ENCODE data around the gene TBC1D22A.

TBC1D22A gene

DNA sequence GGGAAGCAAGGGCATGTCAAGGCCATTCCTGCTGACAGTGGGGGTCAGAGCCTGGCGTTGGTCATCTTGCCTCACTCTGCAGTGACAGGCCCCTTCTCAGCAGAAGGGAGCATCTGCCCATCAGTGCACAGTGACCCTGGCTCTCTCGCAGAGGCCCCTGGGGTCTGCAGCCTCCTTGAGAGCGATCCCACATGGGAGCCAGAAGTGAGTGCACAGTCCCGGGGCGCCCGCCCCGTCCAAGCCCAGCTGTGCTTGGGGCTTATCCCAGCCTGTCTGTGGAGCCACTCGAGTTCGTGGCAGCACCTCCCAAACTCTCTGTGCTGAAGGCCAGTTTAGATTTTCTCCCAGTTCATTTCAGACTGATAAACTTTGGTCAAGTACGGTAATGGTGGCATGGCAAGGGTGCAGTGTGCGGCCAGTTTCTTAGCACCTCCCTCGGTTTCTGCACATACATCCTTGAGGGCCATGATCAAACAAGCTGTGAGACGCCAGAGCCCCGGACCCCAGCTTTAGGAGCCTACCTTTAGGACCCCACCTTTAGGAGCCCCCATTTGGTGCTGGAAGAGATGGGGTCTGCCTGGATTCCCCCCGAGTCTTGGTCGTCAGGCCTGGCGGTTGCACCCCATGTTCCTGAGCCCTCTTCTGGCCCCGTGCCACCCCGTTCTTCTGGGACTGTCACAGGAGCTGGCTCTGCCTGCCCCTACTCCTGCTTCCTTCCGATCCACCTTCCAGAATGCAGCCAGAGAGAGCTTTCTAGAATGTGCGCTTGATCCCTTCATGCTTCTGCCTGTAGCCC lies 369.4 kb downstream of the TBC1D22A start:
- no peaks in the 10 kb centered on the region for H3K27me3 ChIP-seq (ENCODE audit: low read depth, low read length)
- H3K9me3 ChIP-seq (ENCODE audit: insufficient read depth, low read length), result no peaks in the 10 kb centered on the region
- H3K36me3 ChIP-seq (replicated peaks; ENCODE audit: low read depth, low read length), result peaks cover 10% of the 10 kb centered on the region

DNA sequence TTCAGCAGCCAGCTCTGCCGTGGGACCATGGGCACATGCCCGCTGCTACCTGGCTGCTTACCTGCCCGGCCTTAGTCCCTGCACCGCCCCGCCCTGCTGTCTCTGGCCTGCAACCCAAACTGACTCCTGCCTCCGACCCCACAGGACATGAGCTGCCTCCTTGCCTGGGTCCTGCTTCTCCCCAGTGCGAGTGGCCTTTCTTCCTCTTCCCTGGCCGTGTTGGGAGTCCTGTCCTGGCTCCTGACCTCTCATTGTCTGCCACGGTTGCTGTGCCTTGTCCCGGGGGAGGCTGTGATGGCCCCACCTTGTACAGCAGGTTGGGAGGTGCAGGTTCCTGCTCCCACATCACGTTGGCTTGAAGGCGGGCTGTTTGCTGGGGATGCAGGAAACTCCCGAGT lies 370.0 kb downstream of the TBC1D22A start:
- Histone ChIP-seq H3K27ac (ENCODE audit: low read length) (no peak overlapping the region), H3K79me2 (ENCODE audit: low read length) (no peaks in the 10 kb centered on the region), H3K4me2 (ENCODE audit: low read length) (no peak overlapping the region), H2AFZ (ENCODE audit: low read depth, low read length) (no peak overlapping the region), H3K36me3 (replicated peaks; ENCODE audit: low read depth, low read length) (peaks cover 10% of the 10 kb centered on the region), H4K20me1 (ENCODE audit: insufficient read depth, low read length) (peaks cover 57% of the 10 kb centered on the region), H3K9me3 (ENCODE audit: insufficient read depth, low read length) (no peaks in the 10 kb centered on the region), H3K9ac (ENCODE audit: low read length) (no peak overlapping the region), H3K27me3 (ENCODE audit: low read depth, low read length) (no peaks in the 10 kb centered on the region), H3K4me3 (ENCODE audit: low read length) (no peak overlapping the region), H3K4me1 (ENCODE audit: low read length) (no peaks in the 10 kb centered on the region)
- TF ChIP-seq EZH2phosphoT487 (IDR thresholded peaks at IDR 0.05; ENCODE audit: low read depth), result no peak
- TF ChIP-seq, protein P1, sequence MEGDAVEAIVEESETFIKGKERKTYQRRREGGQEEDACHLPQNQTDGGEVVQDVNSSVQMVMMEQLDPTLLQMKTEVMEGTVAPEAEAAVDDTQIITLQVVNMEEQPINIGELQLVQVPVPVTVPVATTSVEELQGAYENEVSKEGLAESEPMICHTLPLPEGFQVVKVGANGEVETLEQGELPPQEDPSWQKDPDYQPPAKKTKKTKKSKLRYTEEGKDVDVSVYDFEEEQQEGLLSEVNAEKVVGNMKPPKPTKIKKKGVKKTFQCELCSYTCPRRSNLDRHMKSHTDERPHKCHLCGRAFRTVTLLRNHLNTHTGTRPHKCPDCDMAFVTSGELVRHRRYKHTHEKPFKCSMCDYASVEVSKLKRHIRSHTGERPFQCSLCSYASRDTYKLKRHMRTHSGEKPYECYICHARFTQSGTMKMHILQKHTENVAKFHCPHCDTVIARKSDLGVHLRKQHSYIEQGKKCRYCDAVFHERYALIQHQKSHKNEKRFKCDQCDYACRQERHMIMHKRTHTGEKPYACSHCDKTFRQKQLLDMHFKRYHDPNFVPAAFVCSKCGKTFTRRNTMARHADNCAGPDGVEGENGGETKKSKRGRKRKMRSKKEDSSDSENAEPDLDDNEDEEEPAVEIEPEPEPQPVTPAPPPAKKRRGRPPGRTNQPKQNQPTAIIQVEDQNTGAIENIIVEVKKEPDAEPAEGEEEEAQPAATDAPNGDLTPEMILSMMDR (IDR thresholded peaks at IDR 0.05; ENCODE audit: low read depth, low read length), result no peak

More for the DNA sequence above, 369.4 kb downstream of the TBC1D22A start:
- Histone ChIP-seq H3K27ac (ENCODE audit: low read length) (no peak overlapping the region), H3K9ac (ENCODE audit: low read length) (no peak overlapping the region), H3K4me3 (ENCODE audit: low read length) (no peak overlapping the region), H4K20me1 (ENCODE audit: insufficient read depth, low read length) (peaks cover 58% of the 10 kb centered on the region), H3K4me1 (ENCODE audit: low read length) (no peaks in the 10 kb centered on the region), H2AFZ (ENCODE audit: low read depth, low read length) (no peak overlapping the region), H3K4me2 (ENCODE audit: low read length) (no peak overlapping the region), H3K79me2 (ENCODE audit: low read length) (no peaks in the 10 kb centered on the region)
- TF ChIP-seq EZH2phosphoT487 (IDR thresholded peaks at IDR 0.05; ENCODE audit: low read depth), result no peak

DNA sequence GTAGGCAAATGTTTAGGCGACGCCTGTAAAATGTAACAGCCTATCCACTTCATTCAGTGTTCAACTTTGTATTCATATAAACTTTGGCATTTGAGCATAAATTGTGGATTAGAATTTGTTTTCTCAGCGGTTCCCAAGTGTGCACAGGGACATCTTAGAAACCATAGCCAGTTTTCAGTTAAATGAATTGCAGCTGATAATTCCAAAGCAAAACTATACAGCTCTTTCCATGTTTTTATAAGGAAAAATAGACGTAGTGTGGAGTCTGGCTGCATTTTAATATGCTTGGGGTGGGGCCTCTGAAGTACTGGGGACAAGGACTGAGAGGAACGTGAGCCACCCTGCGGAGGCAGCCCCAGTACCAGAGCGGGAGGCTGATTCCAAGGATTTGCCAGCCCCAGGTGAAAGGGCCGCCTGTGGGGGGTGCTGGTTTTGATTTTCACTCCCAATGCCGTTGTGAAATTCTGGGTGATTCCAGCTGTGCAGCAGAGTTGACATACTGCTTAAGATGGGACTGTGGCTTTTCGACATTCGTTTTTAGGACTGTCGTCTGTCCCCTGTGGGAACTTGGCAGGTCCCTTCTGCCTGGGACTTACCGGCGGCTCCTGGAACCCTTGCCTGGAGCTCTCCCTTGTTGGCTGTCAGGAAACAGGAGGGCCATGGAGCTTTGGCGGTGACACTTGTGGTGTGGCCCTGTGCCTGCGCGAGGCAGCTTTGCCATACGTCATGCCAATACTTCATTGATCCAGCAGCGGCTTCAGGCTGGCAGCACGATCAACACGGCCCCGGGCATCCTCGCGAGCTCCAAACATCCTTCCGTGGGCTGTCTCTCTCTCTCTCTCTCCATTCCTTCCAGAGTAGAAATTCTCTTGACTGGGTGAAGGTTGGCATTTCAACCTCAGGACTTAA lies 370.9 kb downstream of the TBC1D22A start:
- Histone ChIP-seq H3K27me3 (ENCODE audit: low read depth, low read length) (no peaks in the 10 kb centered on the region), H3K27ac (ENCODE audit: low read length) (no peak overlapping the region), H3K9ac (ENCODE audit: low read length) (no peak overlapping the region), H3K9me3 (ENCODE audit: insufficient read depth, low read length) (no peaks in the 10 kb centered on the region), H3K4me3 (ENCODE audit: low read length) (no peak overlapping the region), H3K36me3 (replicated peaks; ENCODE audit: low read depth, low read length) (peaks cover 12% of the 10 kb centered on the region), H3K79me2 (ENCODE audit: low read length) (no peaks in the 10 kb centered on the region), H2AFZ (ENCODE audit: low read depth, low read length) (no peak overlapping the region), H3K4me1 (ENCODE audit: low read length) (no peaks in the 10 kb centered on the region), H3K4me2 (ENCODE audit: low read length) (no peak overlapping the region), H4K20me1 (ENCODE audit: insufficient read depth, low read length) (peaks cover 60% of the 10 kb centered on the region)
- TF ChIP-seq EZH2phosphoT487 (IDR thresholded peaks at IDR 0.05; ENCODE audit: low read depth), result no peak
- TF ChIP-seq, protein P1 (IDR thresholded peaks at IDR 0.05; ENCODE audit: low read depth, low read length), result no peak

DNA sequence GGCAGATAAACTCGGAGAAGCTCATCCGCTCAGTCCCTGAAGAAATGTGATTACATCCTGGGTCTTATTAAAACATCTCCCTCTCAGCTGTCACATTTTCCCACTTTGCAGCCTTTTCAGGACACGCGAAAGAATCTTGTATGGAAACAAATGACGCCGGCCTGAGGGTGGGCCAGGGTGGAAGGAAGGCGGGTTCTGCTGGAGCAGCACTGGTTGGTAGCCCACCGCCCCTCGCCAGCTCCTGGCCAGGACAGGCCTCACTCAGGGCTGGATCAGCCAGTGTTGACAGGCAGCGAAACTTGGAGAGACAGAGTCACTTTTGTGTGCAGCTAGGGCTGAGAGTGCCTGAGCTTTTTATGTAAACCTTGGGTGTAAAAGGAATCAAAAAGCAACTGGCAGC lies 371.8 kb downstream of the TBC1D22A start:
- Histone ChIP-seq H3K27me3 (ENCODE audit: low read depth, low read length) (no peaks in the 10 kb centered on the region), H3K9ac (ENCODE audit: low read length) (no peak overlapping the region), H3K4me2 (ENCODE audit: low read length) (no peak overlapping the region), H3K4me1 (ENCODE audit: low read length) (no peaks in the 10 kb centered on the region), H3K27ac (ENCODE audit: low read length) (no peak overlapping the region), H3K36me3 (replicated peaks; ENCODE audit: low read depth, low read length) (peaks cover 6% of the 10 kb centered on the region), H2AFZ (ENCODE audit: low read depth, low read length) (no peak overlapping the region), H3K79me2 (ENCODE audit: low read length) (no peaks in the 10 kb centered on the region), H3K9me3 (ENCODE audit: insufficient read depth, low read length) (no peaks in the 10 kb centered on the region), H3K4me3 (ENCODE audit: low read length) (no peak overlapping the region), H4K20me1 (ENCODE audit: insufficient read depth, low read length) (peaks cover 55% of the 10 kb centered on the region)
- TF ChIP-seq EZH2phosphoT487 (IDR thresholded peaks at IDR 0.05; ENCODE audit: low read depth), result no peak
- TF ChIP-seq, protein P1 (IDR thresholded peaks at IDR 0.05; ENCODE audit: low read depth, low read length), result no peak

All from OCI-LY3 (cell line).